Stimulated activated naive CD8-positive, alpha-beta T cell treated with anti-CD3 and anti-CD28 coated beads, Interleukin-15, Interleukin-2, amounts not matched to agents 100 U/mL and 50 U/mL, for 24 hours (primary cell): ENCODE data around the gene ADAM12.

Source experiments
- ATAC-seq: fragments of 150-1000 bp; cut with Tn5 transposase; one replicate; pipeline ENCODE4 v1.10.0; 2021
- DNase-seq: peaks from one replicate; pipeline ENCODE4 v3.0.0; 2021

The ADAM12 gene

DNA sequence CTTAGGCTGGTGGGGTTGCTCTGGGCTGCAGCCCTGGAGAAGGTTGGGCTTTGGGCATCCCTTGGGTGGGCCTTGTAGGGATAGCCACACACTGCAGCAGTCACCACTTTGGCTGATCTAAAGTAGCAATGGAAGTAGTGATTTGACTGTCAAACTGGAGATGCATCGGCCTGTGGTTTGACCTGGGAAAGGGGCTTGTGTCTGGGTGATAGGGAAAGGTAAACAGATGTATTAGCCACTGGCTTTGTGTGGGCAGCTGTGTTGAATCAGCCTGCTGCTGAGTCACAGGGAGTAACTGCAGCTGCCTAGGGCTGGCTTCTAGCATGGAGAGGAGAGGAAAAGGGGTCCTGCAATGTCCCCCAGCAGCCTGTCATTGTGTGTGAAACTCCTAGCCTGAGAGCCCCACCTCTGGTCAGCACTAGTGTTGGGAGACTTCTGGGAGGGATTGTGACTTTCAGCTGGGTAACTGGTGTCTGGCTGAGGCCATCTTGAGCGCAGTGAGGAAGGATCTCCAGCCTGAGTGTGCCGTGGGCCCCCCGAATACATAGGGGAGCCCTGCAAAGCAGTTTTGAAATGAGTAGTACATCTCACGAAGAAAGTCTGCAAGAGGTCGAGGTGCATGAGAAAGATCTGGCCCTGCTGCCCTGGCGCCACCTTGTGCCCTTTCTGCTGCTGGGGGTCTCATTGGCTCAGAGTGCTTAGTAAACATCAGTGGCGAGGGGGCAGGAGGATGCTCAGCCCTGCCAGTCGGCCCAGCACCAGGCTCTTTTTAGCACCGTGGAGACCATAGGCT lies 374.6 kb downstream of the ADAM12 start:
- ATAC-seq: peak; percentile 49
- no peak for DNase-seq

DNA sequence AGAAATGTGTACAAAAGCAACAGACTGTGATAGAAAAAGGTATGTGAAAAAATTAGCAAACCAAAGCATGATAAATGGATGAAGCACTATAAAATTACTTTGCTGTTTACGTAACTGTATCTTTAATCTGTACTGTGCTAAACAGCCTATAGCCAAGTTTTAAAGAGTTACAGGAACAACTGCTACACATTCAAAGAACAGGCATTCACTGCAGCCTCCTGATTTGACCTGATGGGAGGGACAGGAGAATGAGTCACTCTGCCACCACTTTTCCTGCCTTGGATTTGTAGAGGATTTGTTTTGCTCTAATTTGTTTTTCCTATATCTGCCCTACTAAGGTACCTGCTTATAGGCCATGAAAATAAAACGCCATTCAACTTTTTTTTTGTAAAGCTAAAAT lies 375.8 kb downstream of the ADAM12 start:
- DNase-seq (no peak), ATAC-seq (no peak)

DNA sequence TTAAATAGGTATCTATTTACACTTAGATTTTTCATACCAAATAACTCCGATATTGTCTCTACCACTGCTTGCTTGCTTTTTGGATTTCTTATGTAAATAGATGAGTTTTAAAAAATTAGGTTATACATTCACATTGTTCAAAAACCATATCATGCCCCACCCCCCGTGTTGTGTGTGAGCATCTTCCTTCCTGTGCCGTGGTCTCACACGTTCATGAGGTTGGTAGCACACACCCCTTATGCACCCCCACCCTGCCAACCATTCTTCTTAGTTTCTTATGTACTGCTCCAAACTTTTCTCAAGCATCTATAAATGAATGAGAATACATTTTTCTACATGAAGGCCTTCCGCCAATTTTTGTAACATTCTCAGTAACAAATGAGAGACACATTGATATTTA lies 376.3 kb downstream of the ADAM12 start:
- no peak for ATAC-seq
- no peak for DNase-seq

DNA sequence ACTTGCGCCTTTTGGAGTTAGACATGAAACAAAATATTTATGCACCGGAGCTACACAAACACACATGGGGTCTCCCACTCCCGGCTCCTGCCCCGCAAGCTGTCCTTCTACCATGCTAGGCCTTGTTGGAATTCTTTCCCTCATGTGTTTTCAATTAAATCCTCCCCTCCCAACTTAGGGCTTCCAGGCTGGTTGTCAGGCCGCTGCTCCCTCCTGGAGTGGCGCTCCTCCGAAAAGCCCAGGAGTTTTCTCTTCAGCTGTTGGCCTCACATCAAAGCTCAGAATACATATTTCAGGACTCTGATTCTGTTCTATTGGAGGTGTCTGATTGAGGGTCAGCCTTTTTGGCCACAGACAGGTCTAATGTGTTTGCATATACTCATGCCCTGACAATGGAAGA lies 378.6 kb downstream of the ADAM12 start:
- ATAC-seq (no peak), DNase-seq (no peak)

DNA sequence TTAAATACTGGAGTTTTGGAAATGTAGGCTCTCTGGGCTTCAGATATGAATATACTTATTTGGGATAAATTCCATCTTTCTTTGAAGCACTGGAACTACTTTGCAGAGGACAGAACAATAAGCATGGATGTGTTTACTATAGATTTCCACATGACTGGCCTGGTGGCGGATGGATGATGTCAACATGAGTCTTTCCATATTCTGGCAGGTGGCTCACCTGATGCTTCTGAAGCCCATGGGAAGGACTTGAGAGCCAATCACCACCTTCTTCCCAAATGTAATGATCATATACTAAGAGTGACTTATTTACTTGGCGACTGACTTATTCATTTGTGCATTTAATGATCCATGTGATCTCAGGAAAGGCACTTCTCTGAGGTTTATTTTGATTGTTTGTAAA lies 381.4 kb downstream of the ADAM12 start:
- DNase-seq (no peak), ATAC-seq (no peak)

DNA sequence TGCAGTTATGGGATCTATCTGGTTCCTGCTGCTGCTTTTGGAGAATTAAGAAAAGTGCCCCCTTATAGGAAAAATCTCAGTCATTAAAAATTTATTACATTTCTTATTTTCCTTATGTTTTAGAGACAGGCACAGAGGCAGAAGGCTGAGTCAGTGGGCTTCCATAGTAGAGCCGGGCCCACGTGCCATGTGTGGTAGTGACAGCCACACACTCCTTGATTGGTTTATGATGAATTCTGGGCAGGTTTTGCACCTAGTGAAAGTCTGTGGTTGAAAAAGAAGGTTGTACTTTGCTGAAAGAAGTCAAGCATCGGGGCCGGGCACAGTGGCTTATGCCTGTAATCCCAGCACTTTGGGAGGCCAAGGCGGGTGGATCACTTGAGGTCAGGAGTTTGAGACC lies 382.0 kb downstream of the ADAM12 start:
- ATAC-seq (no peak), DNase-seq (no peak)

DNA sequence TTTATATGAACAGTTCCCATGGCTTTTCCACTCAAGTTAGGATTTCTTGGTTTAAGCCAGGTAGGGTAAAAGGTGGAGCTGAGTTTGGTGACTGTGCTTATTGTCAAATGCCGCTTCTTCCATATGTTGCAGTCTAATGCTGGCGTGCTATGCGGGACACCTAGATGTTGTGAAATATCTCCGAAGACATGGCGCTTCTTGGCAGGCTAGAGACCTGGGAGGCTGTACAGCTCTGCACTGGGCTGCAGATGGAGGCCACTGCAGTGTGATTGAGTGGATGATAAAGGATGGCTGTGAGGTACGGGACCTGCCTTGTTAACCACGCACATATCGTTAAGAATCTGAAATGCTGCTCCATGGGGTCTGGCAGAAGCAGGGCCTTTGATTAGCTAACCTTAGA lies 383.5 kb downstream of the ADAM12 start:
- DNase-seq (no peak), ATAC-seq (no peak)

DNA sequence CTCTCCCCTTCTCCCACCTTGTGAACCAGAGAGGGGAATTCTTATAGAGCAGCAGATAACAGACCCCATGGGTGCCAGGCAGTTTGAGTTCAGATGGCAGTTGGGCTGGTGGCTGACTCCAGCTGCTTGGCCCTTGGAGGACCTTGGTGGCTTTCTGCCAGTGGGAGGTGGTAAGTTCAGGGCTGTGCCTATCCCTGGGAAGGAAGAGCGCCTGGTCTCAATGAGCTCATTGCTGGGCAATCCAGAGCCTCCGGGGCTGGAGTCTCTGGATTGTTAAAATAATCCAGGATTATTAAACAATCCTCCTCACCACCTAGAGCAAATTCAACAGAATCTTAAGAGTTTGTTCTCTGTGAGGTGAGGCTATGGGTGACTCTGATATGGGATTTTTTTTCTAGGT lies 386.7 kb downstream of the ADAM12 start:
- DNase-seq (no peak), ATAC-seq (no peak)

DNA sequence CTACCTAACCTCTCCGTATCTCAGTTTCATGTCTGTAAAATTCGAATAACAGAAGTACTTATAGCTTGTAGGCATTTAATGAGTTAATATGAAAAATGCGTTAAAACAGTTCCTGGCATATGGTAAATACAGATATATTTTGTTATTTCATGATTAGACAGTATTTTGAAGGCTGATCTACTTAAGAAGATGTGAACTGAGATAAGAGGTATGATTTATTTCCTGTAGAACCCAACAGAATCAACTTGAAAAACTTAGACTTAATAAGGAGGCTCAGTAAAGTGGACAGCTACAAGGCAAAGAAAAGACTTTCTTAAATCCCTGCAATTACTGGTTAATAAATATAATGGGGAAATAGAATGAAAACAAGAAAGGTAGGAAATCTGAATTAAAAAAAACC lies 388.6 kb downstream of the ADAM12 start:
- DNase-seq (no peak), ATAC-seq (no peak)

DNA sequence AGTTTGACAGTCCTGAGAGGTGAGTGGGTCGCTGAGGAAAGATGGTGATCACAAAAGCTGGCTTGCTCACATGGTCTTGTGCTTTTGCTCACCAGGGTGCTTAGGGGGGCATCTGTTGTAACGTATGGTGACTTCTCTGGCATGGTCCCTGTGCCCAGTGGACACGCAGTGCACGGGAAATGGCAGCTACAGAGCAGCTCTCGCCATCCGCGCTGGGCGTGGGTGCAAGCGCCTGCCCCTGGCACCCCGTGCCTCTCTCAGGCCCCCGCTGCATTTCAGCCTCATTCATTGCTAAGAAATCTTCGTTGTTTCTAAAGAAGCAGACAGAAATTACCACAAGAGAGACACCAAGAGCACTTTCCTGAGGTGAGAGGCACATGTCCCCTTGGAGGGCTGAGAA lies 390.7 kb downstream of the ADAM12 start:
- DNase-seq: no peak
- no peak for ATAC-seq

DNA sequence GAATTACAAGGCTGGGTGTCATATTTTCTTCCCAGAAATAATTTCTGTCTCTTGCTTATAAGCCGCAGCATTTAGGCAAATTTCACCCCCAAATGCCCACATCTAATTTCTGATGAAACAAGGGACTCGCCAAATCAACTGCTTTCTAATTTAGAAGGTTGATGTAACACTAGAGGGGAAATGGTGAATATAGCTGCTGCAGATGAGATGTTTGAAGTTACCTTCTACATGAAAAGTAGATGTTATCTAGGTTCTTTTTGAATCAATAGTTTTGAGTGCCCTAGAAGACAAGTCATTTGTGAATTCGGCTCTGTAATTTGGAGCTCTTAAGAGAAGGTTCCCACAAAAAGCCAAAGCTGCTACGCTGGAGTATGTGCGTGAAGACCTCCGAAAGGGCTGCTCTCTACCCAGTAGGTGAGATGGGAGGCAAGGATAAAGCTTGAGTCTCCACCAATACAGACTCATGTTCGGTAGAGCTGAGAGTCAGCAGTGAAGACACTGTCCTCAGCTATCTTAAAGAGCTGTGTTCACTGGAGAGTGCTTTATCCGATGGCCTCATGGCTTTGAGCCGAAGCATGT lies 392.5 kb downstream of the ADAM12 start:
- no peak for ATAC-seq
- no peak for DNase-seq

DNA sequence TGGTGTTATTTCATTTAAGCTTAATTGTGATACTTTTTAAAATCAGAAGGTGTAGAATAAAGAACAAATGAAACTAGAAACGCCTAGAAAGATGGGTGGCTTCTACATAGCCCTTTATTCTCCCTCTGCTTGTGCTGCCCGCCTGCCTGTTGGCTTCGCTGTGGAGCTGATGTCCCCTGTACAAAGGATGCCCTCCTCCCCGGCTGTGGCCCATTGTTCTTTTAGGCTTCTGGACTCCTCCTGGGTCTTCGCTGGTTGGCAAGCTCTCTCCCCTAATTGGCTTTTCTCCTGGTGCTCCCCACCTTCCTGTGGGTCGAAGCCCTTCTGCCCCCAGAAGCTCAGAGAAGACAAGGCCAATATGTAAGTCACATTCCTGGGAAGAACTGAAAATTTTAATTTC lies 393.7 kb downstream of the ADAM12 start:
- DNase-seq: no peak
- no peak for ATAC-seq

DNA sequence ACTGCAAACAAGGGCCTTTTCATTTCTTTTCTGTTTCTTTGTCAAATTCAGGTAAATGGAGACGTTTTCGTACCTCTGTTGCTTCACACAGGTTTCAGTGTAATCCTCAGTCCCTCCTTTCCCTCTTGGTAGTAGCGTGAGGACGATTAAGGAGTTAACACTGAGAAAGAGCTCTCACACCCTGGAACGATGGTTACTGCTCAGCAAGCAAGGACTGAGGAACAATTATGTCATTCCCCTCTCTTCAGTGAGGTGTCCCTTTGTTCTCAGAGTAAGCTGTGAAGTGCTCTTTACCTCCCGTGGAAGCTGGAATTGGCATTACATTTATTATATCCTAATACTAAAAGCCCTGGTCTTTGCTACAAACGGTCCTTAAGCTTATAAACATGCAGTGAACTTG lies 396.0 kb downstream of the ADAM12 start:
- DNase-seq (no peak), ATAC-seq (no peak)

DNA sequence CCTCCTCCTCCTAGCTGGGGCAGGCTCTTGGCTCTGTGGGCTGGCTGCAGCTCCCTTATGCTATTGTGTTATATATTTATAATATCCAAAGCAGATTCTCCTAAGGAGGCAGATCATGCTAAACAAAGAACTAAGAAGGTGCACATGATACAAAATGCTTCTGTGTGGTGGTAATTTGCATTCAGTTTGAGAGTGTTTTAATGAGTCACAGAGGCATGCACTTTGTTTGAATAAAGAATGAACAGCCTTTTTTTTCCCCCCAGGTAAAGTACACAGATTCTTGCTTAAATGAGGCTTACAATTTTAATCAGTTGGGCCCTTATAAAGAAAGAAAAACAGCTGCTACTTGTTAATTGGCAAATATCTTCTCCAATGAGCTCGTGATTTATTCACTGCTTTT lies 396.9 kb downstream of the ADAM12 start:
- ATAC-seq: no peak
- no peak for DNase-seq

DNA sequence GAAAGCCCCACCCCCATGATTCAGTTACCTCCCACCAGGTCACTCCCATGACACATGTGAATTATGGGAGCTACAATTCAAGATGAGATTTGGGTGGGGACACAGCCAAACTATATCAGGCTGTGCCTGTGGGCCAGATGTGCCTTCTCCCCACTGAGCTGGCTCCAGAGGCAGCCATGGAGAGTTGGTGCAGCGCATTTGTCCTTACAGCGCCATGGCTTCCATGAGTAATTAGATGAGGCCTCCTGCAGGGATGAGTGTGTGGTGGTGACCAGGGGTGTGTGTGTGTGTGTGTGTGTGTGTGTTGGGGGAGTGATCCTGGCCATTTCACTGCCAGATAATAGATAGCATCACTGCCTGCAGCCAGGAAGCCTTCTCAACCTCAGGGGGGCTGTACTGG lies 397.3 kb downstream of the ADAM12 start:
- DNase-seq: no peak
- no peak for ATAC-seq

DNA sequence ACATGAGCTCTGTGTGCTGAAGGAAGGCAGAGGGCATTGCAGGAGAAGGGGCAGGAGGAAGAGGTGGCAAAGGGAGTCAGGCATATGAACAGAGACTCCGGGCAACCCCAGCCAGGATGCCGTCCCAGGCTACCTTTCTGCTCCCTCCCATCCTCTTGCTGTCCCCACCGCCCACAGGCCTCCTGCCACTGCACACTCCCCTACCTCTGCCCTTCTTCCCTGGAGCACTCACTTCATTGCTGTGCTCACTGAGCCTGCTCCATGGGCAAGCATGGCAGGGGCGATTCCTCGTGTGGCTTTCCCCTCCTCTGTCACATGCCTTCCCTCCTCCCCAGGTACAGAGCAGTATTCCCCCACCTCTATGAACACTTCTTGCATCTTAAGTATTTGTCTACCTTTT lies 398.5 kb downstream of the ADAM12 start:
- ATAC-seq (no peak), DNase-seq (no peak)

DNA sequence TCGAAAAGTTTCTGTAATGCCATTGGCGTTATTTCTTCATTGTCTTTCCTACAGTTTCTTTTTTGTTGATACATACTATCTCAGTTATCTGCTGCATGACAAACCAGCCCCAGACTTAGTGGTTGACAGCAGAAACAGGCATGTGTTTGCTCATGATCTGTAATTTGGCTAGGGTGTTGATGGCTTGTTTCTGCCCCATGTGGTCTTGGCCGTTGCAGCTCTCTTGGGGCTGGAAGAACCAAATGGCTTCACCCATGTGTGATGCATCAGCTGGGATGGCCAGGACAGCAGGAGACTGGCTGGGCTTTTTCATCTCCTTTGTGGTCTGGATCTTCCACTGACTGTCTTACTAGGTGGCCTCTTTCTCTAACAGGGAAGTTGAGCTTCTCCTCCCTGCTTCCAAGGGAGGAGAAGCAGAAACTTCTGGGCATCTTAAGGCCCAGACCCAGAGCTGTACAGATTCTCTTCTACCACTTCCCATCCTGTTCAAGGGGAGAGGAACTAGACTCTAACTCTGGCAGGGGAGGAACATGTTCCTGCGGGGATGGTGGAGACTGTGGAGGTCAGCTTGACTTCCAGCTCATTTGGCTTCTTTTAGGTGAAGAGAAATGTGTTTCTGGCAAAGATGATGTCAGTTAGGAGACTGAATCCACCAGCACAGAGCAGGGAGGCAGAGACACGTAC lies 402.6 kb downstream of the ADAM12 start:
- DNase-seq: no peak
- no peak for ATAC-seq

DNA sequence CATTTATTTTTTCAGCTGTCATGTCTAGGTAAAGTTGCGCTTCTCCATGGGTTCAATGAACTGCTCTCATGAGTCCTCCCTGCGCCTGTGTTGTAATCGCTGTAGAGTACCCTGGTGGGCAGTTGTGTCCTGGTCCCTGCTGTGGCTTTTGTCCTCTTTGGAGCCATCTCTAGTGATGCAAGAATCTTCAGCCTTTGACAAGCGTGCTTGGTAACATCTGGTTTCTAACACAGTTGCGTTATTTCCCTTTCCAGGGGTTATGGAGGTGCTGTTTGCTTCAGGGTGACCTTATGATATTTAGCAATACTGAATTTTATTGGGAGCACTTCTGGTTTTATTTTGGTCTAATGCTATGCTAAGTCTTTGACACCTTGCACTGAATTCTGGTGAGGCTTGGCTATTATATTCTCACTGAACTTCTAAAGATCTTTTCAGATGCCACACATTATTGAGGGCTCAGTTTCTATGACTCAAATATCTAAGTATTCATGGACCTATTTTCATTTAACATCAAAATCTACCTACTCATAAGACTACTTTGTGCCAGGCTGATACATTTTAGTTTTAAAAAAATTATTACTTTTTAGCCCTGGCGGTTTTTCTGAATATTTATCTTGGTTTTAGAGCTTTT lies 403.3 kb downstream of the ADAM12 start:
- DNase-seq (no peak), ATAC-seq (no peak)

DNA sequence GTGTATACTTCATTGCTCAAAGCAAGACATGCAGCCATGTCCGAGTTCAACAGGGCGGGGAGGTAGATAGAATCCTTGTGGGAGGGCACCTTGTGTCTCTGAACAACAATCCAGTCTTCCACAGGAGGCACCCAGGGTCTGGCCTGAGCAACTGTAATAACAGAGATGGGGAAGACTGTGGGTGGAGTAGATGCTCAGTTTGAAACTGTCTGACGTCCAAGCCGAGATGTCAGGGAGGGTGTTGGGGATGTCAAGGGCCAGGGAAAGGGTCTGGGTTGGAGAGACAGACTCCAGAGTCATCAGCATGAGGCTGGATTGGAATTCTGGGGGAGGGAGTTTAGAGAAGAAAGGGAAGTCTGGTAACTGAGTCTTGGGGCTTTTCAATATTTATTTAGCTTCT lies 403.9 kb downstream of the ADAM12 start:
- no peak for ATAC-seq
- DNase-seq: no peak

DNA sequence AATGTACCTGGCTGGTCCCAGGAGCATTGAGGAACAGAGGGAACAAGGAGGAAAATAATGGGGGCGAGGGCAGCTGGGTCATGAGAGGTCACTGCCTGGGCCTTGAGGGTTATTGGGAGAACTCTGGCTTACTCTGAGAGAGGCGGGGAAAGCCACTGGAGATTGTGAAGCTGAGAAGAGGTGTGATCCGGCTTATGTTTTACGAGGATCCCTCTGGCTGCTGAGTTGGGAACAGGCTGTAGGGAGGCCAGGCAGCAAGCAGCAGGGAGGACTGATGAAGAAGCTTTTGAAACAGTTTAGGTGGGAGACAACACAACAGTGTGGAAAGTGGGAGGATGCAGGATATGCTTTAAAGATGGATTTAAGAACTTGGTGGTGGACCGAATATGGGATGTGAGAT lies 404.6 kb downstream of the ADAM12 start:
- ATAC-seq (no peak), DNase-seq (no peak)

DNA sequence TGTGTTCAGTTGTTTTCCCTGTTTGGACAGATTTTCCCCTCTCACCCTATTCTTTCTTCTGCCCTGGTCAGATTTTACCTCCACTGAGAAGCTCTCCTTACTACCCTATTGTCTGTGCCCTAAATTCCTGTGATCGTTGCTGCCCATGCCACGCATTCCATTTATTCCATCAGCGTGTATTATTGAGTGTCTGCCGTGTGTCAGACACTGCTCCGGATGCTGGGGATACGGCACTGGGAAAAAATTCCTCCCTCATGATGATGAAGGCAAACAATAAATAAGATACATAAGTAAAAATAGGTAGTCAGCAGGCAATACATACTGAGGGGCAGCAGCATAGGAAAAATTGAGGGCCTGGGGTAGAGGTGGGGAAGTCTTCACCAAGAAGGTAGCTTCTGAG lies 405.1 kb downstream of the ADAM12 start:
- ATAC-seq (no peak), DNase-seq (no peak)

DNA sequence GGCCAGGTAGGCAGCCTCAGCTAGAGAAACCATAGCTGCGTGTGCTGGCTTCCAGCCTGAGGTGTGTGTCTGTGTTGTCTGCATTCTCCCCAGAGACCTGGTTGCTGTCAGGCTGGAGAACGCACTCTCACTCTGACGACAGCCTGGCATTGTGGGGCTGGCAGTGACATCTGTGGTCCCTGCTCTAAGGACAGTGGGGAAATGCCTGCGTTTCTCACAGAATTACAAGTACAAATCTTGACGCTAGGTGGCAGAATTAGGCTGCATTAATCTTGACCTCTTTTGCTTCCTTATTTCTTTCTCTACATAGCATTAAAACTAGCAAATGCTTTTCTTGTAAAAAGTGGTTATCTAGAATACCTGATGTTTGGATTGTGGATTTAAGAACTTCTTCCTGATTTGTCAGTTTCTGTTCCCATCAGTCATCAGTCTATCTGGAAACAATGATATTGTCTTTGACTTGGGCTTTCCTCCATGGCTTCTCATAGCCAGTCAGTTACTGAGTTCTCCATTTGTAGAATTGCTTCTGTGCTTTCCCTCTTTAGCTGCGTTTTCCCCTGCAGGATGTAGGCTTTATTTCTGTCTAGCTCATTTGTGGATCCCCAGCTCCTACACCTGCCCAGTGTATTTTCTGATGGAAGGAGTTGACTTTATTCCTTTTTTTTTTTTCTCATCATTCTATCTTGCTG lies 405.9 kb downstream of the ADAM12 start:
- DNase-seq (peak; percentile 16), ATAC-seq (peak; percentile 54)
